Skeletal muscle satellite cell (primary cell): ENCODE measurements around the gene KY.

Experiments used
- H3K27me3 ChIP-seq: 2 replicates; pipeline ENCODE4 v1.7.0; 2013; ENCODE audit warnings: low read length; ENCODE audit not compliant: control insufficient read depth, insufficient read depth
- H3K36me3 ChIP-seq: 2 replicates; pipeline ENCODE4 v1.7.0; 2013; ENCODE audit warnings: mild to moderate bottlenecking, control low read depth, low read length; ENCODE audit not compliant: insufficient read depth
- H3K4me1 ChIP-seq: 2 replicates; pipeline ENCODE4 v1.7.0; 2013; ENCODE audit warnings: low read length; ENCODE audit not compliant: control insufficient read depth, insufficient read depth
- H3K4me2 ChIP-seq: 2 replicates; pipeline ENCODE4 v1.7.0; 2013; ENCODE audit warnings: mild to moderate bottlenecking, low read length
- H3K4me3 ChIP-seq: 2 replicates; pipeline ENCODE4 v1.7.0; 2013; ENCODE audit warnings: low read length
- H3K9ac ChIP-seq: 2 replicates; pipeline ENCODE4 v1.7.0; 2013; ENCODE audit warnings: mild to moderate bottlenecking, low read depth, low read length, moderate library complexity
- H3K9me3 ChIP-seq: replicated peaks from 2 replicates; pipeline ENCODE4 v1.7.0; 2013; ENCODE audit warnings: mild to moderate bottlenecking, control low read depth, low read length

Gene KY

DNA sequence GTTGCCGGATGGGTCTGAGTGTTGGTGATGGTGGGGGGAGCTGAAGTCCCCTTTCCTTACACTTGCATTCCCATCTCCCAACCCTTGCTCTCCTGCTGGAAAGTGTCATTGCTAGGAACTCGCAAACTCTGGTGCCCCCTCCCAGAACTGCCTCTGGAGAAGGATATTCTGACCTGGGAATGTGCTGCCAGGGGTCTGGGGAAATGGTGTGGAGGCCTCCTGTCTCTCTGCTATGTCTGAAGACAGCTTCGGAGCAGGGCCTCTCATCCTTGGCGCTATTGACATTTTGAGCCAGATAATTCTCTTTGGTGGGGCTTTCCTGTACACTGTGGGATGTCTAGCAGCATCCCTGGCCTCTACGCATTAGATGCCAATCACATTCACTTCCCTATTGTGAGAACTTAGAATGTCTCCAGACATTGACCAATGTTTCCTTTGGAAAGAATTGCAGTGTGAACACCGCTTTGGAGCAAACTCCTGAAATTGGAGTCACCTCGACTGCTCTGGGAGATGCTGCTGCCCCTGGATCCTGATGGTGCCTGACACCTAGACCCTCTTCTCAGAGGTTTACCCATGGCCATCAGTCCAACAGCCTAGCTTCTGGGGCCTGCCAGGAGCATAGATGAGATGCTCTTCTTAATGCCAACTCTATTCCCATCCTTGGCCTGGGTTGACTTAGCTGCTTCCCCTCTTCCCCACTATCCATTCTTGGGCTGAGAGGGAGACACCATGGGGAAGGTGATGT, 2.2 kb upstream of the KY start:
- Histone ChIP-seq H3K9me3 (no peaks in the 10 kb centered on the region), H3K4me1 (peaks cover 25% of the 10 kb centered on the region), H3K36me3 (no peaks in the 10 kb centered on the region), H3K9ac (no peak overlapping the region), H3K4me2 (no peak overlapping the region), H3K4me3 (no peak overlapping the region), H3K27me3 (peaks cover 7% of the 10 kb centered on the region)

DNA sequence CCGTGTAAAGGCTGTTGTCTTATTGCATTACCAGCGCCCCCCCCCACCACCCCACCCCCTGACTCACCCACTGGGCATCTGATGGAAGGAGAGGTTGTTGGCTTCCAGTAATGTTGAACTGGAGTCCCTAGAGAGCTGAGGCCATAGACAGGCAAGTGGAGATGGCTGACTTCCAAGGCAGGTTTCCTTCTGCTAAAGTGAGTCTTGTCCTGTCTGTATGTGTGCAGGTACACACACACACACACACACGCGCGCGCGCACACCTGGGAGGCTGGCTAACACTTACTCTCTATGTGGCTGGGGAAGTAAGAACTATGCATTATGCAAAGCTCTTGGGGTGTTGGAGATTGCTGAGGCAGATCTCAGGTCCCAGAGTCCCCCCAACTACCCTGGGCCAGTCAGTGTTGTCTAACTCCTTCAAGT, 1.6 kb upstream of the KY start:
- H3K4me1 ChIP-seq, result peaks cover 25% of the 10 kb centered on the region
- H3K9ac ChIP-seq, result no peak overlapping the region
- no peak overlapping the region for H3K4me2 ChIP-seq
- no peaks in the 10 kb centered on the region for H3K36me3 ChIP-seq
- no peak overlapping the region for H3K4me3 ChIP-seq
- no peaks in the 10 kb centered on the region for H3K9me3 ChIP-seq
- H3K27me3 ChIP-seq, result peaks cover 7% of the 10 kb centered on the region

DNA sequence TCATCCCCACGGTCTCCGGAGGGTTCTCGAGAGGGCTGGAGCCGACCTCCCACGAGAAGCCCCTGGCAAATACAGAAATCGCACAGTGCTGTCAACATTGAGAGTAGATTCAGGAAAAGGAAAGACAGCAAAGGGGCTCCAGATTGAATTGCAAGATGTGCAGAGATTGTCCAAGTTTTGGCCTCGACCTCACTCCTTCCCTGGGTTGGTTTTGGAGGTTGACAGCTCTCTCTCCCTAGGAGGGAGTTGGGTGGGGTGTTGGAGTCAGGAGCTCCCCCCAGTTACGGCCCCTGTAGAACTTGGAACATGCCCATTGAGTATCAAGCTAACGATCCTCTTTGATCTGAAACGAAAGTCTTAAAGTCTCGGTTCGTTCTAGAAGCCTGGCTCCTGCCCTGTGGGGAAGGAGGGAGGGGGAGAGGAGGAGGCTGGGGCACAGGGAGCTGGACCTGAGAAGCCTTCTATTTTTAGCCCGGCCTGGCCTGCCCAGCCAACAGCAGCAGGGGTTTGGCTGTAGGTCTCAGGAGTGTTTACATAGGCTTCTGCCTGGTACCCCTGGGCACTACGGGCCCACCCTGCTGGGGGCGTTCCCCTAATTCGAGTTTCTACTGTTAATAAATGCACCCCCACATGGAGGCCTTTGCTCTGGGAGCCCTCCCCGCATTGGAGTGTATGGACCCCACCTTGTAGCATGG, 672 bp upstream of the KY start:
- peak overlapping the region; percentile 37 for H3K9ac ChIP-seq
- peaks cover 25% of the 10 kb centered on the region for H3K4me1 ChIP-seq
- H3K36me3 ChIP-seq, result no peaks in the 10 kb centered on the region
- H3K9me3 ChIP-seq, result no peaks in the 10 kb centered on the region
- H3K4me2 ChIP-seq, result peak overlapping the region; percentile 93
- peaks cover 7% of the 10 kb centered on the region for H3K27me3 ChIP-seq
- H3K4me3 ChIP-seq, result peak overlapping the region; percentile 75

DNA sequence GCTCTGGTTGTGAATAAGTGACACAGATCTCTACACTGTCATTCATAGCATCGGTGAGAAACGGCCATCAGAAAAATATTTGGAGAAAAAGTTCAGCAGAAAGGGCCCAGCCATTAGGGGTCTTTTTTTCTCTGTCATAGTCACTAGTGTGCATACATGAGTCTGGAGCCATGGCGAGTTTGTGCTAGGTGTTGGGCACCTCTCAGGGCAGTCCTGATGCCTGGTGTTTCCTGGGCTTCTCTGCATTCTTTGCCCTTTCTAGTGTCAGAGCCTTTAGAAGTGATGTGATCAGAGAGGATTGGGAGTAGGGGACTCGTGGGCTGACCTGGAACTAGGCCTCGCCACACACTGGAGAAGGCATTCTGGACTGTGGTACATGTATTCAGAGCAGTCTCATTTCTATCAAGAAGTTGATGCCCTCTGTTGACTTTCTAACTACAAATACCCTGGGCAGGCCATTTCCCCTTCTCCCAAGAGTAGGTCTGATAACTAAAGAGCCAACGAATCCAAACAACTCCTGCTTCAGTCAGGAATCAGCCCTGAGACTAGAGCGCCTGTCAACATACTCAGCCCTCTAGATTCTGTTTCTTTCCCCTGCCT, 1.6 kb downstream of the KY start:
- no peak overlapping the region for H3K9ac ChIP-seq
- H3K4me2 ChIP-seq, result no peak overlapping the region
- H3K4me1 ChIP-seq, result peaks cover 25% of the 10 kb centered on the region
- H3K9me3 ChIP-seq, result no peaks in the 10 kb centered on the region
- H3K36me3 ChIP-seq, result no peaks in the 10 kb centered on the region
- no peak overlapping the region for H3K4me3 ChIP-seq
- H3K27me3 ChIP-seq, result peaks cover 7% of the 10 kb centered on the region

DNA sequence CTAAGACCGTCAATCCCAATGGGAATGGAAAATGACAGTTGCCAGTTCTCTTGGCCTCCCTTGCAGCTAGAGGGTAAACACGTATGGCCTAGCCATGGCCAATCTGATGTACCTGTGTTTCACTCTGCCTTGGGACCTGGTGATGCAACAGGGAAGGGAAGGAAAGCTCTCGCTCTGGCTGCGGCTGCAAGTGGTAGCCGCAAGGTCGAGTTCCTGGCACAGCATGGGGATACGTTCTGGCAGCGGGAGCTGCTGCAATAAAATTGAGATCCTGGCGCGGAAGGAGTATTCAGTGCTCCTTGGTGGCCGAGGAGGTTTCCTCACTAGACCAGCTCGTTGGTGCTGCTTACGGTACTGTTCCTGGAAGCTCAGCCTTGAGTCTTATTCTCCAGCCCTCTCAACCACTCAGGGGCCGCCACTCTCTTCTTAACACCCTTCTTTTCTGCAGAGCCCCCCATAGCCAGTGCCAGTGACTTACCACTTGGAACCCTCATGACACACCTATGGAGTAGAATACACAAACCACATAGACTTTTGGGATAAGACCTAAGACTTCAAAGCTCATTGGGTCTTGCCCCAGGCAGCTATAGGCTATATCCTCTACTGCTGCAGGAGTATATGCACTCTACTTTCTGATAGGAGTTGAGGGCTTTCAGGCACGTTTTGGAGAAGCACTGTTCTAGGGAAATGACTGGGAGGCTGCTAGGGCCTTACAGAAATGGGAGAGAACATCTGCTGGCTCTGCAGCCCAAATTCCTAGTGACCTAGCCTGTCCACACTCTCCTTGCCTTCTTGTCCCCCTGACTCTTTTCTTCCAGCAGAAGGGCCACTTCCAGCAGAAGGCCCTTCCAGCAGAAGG, 2.7 kb downstream of the KY start:
- no peak overlapping the region for H3K9ac ChIP-seq
- peaks cover 25% of the 10 kb centered on the region for H3K4me1 ChIP-seq
- no peak overlapping the region for H3K4me2 ChIP-seq
- no peak overlapping the region for H3K4me3 ChIP-seq
- H3K36me3 ChIP-seq, result no peaks in the 10 kb centered on the region
- peaks cover 5% of the 10 kb centered on the region for H3K27me3 ChIP-seq
- no peaks in the 10 kb centered on the region for H3K9me3 ChIP-seq

DNA sequence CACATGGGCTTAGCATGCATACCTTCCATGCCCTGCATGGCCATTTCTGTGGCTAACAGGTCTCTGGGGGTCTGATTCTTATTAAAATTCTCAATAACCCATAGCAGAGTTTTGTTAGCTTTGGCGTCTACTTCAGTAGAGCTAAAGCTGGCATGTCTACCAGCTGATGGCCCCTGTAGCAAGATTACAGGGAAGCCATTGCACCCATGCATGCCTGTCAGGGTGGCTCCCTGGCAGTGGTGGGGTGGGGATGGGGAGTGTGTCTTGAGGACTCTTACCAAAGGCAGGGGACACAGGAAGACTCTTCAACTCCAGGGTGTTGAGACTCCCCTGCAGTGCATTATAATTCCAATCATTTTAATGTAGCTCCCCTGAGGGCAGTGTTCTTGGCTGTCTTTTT, 4.7 kb downstream of the KY start:
- Histone ChIP-seq H3K27me3 (peaks cover 5% of the 10 kb centered on the region), H3K4me2 (no peak overlapping the region), H3K9ac (no peak overlapping the region), H3K4me3 (no peak overlapping the region), H3K36me3 (no peaks in the 10 kb centered on the region), H3K9me3 (no peaks in the 10 kb centered on the region), H3K4me1 (peaks cover 8% of the 10 kb centered on the region)

DNA sequence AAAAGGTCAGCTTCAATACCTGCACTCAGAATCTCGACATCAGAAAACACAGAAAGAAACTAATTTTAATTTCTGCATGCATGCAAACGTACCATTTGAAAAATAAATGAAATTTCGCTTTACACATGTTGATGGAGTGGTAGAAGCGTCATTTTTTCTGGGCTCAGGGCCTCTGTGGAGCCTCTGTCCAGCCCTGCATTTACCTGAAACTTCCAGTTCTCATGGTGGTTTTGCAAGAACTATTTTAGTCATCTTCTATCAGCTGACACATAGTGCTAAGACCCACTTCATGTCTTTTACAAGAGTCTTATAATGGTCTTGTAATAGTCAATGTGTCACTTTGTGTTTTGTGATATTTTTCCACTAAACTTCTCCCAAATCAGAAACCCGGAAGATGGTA, 5.3 kb downstream of the KY start:
- Histone ChIP-seq H3K4me1 (peaks cover 4% of the 10 kb centered on the region), H3K4me3 (no peak overlapping the region), H3K9me3 (no peaks in the 10 kb centered on the region), H3K4me2 (no peak overlapping the region), H3K36me3 (no peaks in the 10 kb centered on the region), H3K27me3 (peaks cover 5% of the 10 kb centered on the region), H3K9ac (no peak overlapping the region)

DNA sequence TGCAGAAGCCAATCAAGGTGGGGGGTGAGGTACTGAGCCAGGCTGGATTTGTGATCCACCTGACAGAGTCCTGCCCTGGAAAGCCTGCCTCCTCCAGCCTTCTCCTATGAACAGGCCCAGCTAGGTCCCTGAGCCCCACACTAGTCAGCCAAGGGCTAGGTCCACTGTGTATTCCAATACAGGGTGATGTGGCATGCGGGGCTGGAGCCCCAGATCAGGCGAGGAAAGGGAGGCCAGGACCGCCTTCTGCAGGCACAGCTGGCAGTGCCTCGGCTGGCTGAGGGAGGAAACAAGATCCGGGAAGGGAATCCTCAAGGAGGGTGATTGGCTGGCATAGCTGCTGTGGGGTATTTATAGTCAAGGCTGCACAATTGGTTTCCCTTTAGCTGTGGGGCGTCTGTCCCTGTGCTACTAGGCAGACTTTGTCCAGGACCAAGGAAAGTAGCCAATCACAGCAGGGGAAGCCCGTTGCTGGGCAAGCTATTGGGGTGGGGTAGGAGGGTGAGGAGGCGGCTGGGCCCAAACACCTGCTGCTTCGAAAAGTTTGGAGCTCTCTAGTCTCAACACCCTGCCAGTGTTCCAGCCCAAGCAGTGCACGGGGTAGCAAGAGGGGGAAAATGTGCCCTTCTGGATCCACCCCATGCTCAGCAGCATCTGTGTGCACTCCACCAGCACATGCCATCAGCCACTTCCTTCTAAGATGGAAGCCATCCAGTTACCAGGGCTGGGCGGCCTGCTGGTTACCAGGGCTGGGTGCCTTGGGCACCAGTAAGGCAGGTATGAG, 5.9 kb downstream of the KY start:
- no peak overlapping the region for H3K9ac ChIP-seq
- H3K27me3 ChIP-seq, result peaks cover 5% of the 10 kb centered on the region
- H3K4me1 ChIP-seq, result no peaks in the 10 kb centered on the region
- H3K9me3 ChIP-seq, result no peaks in the 10 kb centered on the region
- H3K4me2 ChIP-seq, result no peak overlapping the region
- no peak overlapping the region for H3K4me3 ChIP-seq
- no peaks in the 10 kb centered on the region for H3K36me3 ChIP-seq

DNA sequence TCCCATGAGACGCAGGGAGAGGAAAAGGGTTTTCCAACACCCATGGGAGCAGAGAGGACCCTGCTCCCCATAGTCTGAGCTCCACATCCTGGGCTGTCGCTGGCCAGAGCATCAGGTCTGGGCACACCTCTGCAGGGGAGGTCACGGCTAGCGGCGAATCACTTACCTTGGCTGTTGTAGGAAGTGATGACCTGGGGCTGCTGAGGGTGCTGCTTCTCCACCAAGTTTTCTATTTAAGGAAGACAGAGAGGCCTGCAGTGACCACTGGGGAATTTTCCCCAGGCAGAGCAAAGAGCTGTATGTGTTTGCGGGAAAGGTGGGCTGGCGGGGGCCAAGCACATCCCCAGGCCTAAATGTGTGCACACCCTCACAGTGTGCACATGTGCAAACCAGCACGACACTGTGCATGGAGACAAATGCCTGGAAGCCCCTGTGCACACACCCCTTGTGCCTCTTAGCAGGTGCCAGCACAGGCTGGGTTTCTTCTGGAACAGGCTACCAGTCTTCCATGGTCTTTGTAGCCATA, 7.6 kb downstream of the KY start:
- H3K36me3 ChIP-seq, result no peaks in the 10 kb centered on the region
- H3K9ac ChIP-seq, result no peak overlapping the region
- no peaks in the 10 kb centered on the region for H3K9me3 ChIP-seq
- H3K4me1 ChIP-seq, result no peaks in the 10 kb centered on the region
- no peak overlapping the region for H3K4me2 ChIP-seq
- no peak overlapping the region for H3K4me3 ChIP-seq
- H3K27me3 ChIP-seq, result peaks cover 5% of the 10 kb centered on the region

DNA sequence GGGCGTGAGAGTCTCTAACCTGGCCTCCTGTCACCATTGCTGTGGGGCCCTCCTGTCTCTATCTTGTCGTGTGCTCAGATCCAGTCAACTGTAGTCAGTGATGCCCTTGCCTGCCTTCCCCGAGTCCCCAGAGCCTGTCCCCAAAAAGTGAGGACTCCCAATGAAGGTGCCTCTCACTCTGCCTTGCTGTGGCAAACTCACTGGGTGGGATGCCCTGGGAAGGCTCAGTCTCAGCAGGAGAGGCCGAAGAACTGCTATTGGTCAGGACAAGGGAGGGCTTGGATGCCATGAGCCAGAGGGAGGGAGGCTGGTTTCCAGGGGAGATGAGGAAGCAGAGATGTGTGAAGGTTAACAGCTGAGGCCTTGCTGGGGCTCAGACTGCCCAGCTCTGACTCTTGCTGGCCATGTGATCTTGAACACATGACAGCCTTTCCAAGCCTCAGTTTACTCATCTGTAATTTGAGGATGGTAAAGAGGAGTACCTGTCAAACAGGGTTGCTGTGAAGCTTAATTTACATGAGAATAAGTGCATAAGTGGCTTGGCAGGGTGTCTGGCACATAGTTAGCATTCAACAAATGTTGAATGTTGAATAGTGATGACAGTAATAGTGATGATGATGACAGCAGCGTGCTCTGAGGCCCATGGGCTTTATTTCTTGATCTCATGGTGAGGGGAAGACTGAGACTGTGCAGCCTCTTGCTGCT, 8.2 kb downstream of the KY start:
- Histone ChIP-seq H3K9me3 (no peaks in the 10 kb centered on the region), H3K9ac (no peak overlapping the region), H3K4me3 (no peak overlapping the region), H3K4me1 (no peaks in the 10 kb centered on the region), H3K4me2 (no peak overlapping the region), H3K27me3 (peaks cover 5% of the 10 kb centered on the region), H3K36me3 (no peaks in the 10 kb centered on the region)
